GM13976 (cell line): ENCODE results near the gene GNPTAB.
"Not testable (repeated sequence)": the region's sequence is repeated elsewhere in the genome, so short reads cannot be mapped to it uniquely, and the experiment has no call there.

Experiments used
- DNase-seq: peaks from one replicate; pipeline ENCODE4 v3.0.0; 2012; ENCODE audit warnings: low spot score
- CTCF ChIP-seq: IDR thresholded peaks from 2 replicates; pipeline ENCODE4 v1.5.1; 2012; ENCODE audit warnings: borderline replicate concordance, mild to moderate bottlenecking; ENCODE audit not compliant: insufficient read depth; ENCODE audit errors: extremely low read depth, missing control alignments, control extremely low read depth
- in situ Hi-C: fragments of 300-500 bp; cut with MboI; formaldehyde crosslinking; loops from one replicate; pipeline ENCODE4 v1.12.0; 2022; ENCODE audit warnings: low sequenced_read_pairs, mixed read lengths, inconsistent platforms; ENCODE audit not compliant: unreplicated experiment

The GNPTAB gene

GRCh38 chr12:101743724-101744472 lies 86.9 kb downstream of the GNPTAB start:
- DNase-seq = peak; percentile 21
- TF ChIP-seq CTCF = no peak
- in situ Hi-C loops = no loop called here

GRCh38 chr12:101743242-101743641 lies 87.5 kb downstream of the GNPTAB start:
- no peak for DNase-seq
- in situ Hi-C loops = no loop called here
- no peak for TF ChIP-seq CTCF

- in situ Hi-C loops = no loop called here
- no peak for TF ChIP-seq CTCF
- no peak for DNase-seq
These were observed 89.8 kb downstream of the GNPTAB start for GRCh38 chr12:101740980-101741379.

- no peak for DNase-seq
- in situ Hi-C loops = no loop called here
- no peak for TF ChIP-seq CTCF
These were observed 90.2 kb downstream of the GNPTAB start for GRCh38 chr12:101740566-101740965.

GRCh38 chr12:101738920-101739665 lies 91.7 kb downstream of the GNPTAB start, which contains the start of gene SYCP3:
Gene SYCP3, minus strand, starts transcription at chr12:101739462. Its CDS starts 1,527 bp downstream, at chr12:101737935.
- no peak for DNase-seq
- in situ Hi-C loops = no loop called here
- TF ChIP-seq CTCF = no peak

- no peak for DNase-seq
- no peak for TF ChIP-seq CTCF
- in situ Hi-C loops = no loop called here
These were observed 93.3 kb downstream of the GNPTAB start for GRCh38 chr12:101737476-101737875.

GRCh38 chr12:101734482-101734881 lies 96.3 kb downstream of the GNPTAB start:
- in situ Hi-C loops, DNase-seq: not testable (repeated sequence)
